ENCODE measurements around the gene TMEM11. TPM values are rescaled to one million over a fixed set of nuclear protein-coding genes. Genes with fewer than 3 reads are reported as not detected.

The TMEM11 gene
- total RNA-seq, result 10 to 100 TPM; 21.4 to 23.7 TPM

GRCh38 chr17:21214015-21214776 lies at the start of gene TMEM11:
Gene TMEM11 (minus strand): TSS chr17:21214161. CDS start chr17:21214152, 9 bp downstream.
- peak within 1 kb of the TSS; percentile 96 for H3K4me3 Mint-ChIP-seq
- H3K36me3 Mint-ChIP-seq, result peaks cover 10% of the 10 kb centered on the region
- peak; percentile 91 for ATAC-seq (ENCODE audit: low read depth)
- POLR2A ChIA-PET, result interaction anchor here (0.6 to 2.4 kb wide), 10 partner anchors 11 to 171 kb away, joined by 3 to 15 read pairs (median 4); partner anchors contain the start of genes DHRS7B and USP22
- H3K9me3 Mint-ChIP-seq, result no peaks in the 10 kb centered on the region
- no peaks in the 10 kb centered on the region for H3K27me3 Mint-ChIP-seq
- peak; percentile 98 for DNase-seq
- H3K27ac Mint-ChIP-seq, result peak within 1 kb of the TSS; percentile 94
- H3K4me1 Mint-ChIP-seq, result peaks cover 41% of the 10 kb centered on the region

- H3K36me3 Mint-ChIP-seq, result no peaks in the 10 kb centered on the region
- no peak overlapping the region for H3K4me3 Mint-ChIP-seq
- DNase-seq (no peak), ATAC-seq (ENCODE audit: low read depth) (no peak)
- peaks cover 1% of the 10 kb centered on the region for H3K27me3 Mint-ChIP-seq
- POLR2A ChIA-PET, result interaction anchor here (0.9 kb wide), 1 partner anchor 13 kb away, joined by 3 read pairs; no protein-coding TSS in a partner anchor
- no peaks in the 10 kb centered on the region for H3K9me3 Mint-ChIP-seq
- peaks cover 14% of the 10 kb centered on the region for H3K4me1 Mint-ChIP-seq
- H3K27ac Mint-ChIP-seq, result no peak overlapping the region
Measured at GRCh38 chr17:21263376-21263775, 49.4 kb upstream of the TMEM11 start.

DNA sequence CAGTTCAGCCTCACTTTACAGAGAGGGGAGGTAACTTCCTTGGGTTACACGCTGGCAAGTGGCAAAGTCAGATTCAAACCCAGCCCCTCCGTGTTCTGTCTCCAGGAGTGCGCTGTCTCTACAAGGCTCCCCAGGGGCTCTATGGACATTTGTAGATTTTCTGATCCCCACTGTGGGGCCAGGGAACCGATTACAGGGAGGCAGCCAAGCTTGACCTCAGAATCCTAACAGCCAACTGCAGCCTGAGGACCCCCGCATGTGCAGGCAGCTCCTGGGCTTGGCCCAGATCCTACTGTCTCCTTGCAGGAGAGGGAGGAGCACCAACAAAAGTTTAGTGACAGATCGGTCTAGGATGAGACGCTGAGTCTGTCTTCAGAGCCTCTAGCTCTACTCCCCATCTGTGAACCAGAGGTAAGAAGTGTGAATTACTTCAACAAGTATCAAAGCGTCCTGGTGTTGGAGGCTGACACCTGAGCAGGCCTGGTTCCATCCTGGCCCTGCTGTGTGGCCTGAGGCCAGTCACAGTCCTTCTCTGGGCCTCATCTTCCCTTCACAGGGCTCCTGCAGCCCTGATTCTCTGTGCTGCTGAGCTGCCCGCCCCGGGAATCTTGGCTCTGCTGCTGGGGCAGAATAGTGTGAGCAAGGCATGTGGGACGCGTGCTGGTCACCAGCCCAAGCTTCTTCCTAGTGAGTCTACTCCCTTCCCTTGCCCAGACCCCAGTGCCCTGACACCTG lies 48.5 kb upstream of the TMEM11 start:
- H3K36me3 Mint-ChIP-seq, result no peaks in the 10 kb centered on the region
- POLR2A ChIA-PET, result no interaction called here
- peaks cover 2% of the 10 kb centered on the region for H3K27me3 Mint-ChIP-seq
- peaks cover 8% of the 10 kb centered on the region for H3K4me1 Mint-ChIP-seq
- H3K4me3 Mint-ChIP-seq, result no peak overlapping the region
- no peak for ATAC-seq (ENCODE audit: low read depth)
- H3K9me3 Mint-ChIP-seq, result no peaks in the 10 kb centered on the region
- H3K27ac Mint-ChIP-seq, result no peak overlapping the region
- DNase-seq, result no peak

DNA sequence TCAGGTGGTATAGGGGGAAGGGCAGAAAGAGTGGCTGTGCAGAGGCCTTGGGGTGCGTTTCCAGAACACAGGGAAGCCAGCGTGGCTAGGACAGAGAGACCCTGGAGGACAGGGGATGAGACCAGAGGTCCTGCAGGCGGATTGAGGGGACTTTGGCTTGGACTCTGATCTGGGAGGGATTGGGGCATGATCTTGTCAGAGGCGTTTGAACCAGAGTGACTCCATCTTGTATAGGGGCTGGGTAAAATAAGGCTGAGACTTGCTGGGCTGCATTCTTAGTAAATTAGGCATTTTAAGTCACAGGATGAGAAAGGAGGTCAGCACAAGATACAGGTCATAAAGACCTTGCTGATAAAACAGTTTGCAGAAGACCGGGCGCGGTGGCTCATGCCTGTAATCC lies 44.6 kb upstream of the TMEM11 start:
- DNase-seq (no peak), ATAC-seq (ENCODE audit: low read depth) (no peak)
- H3K27ac Mint-ChIP-seq, result no peak overlapping the region
- peaks cover 9% of the 10 kb centered on the region for H3K4me1 Mint-ChIP-seq
- H3K4me3 Mint-ChIP-seq, result no peak overlapping the region
- POLR2A ChIA-PET, result no interaction called here
- H3K9me3 Mint-ChIP-seq, result no peaks in the 10 kb centered on the region
- peaks cover 4% of the 10 kb centered on the region for H3K27me3 Mint-ChIP-seq
- no peaks in the 10 kb centered on the region for H3K36me3 Mint-ChIP-seq

DNA sequence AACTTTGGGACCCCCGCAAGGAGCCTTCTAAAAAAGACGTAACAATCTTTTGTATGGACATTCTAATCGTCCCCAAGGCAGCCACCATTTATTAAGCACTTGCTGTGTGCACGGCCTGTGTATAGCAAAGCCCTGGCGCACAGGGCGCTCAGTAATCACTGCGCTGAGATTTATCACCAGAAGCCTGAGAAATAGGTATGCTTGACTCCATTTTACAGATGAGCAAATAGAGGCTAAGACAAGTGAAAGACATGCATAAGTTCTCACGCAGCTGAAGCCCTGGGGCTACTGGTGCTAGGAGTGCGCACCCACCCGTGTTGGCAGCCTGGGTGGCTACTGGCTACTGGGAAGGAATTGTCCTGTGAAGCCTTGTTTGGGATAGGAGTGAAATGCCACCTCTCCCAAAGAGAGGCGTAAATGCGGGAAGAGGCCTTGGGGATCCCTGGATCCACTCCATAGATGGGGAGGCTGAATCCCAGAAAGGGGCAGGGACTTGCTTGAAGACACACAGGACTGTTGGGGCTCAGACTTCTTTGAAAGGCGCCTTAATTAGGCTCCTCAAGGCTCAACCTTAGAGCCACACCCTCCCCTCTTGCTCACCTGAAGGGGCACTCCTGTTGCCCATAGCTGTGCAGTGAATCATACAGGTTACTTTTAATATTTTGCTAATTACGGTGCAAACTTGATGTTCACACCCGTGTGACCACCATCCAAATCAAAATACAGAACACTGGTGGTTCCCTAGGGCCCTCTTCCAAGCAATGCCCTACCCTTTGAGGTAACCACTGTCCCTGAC lies 39.9 kb upstream of the TMEM11 start:
- Mint-ChIP-seq H3K27ac (no peak overlapping the region), H3K36me3 (no peaks in the 10 kb centered on the region), H3K4me3 (peak overlapping the region; percentile 81), H3K4me1 (peaks cover 13% of the 10 kb centered on the region), H3K9me3 (no peaks in the 10 kb centered on the region), H3K27me3 (peaks cover 4% of the 10 kb centered on the region)
- ATAC-seq (ENCODE audit: low read depth) (peak; percentile 13), DNase-seq (no peak)
- POLR2A ChIA-PET, result interaction anchor here (1.8 kb wide), 1 partner anchor 22 kb away, joined by 6 read pairs; no protein-coding TSS in a partner anchor

DNA sequence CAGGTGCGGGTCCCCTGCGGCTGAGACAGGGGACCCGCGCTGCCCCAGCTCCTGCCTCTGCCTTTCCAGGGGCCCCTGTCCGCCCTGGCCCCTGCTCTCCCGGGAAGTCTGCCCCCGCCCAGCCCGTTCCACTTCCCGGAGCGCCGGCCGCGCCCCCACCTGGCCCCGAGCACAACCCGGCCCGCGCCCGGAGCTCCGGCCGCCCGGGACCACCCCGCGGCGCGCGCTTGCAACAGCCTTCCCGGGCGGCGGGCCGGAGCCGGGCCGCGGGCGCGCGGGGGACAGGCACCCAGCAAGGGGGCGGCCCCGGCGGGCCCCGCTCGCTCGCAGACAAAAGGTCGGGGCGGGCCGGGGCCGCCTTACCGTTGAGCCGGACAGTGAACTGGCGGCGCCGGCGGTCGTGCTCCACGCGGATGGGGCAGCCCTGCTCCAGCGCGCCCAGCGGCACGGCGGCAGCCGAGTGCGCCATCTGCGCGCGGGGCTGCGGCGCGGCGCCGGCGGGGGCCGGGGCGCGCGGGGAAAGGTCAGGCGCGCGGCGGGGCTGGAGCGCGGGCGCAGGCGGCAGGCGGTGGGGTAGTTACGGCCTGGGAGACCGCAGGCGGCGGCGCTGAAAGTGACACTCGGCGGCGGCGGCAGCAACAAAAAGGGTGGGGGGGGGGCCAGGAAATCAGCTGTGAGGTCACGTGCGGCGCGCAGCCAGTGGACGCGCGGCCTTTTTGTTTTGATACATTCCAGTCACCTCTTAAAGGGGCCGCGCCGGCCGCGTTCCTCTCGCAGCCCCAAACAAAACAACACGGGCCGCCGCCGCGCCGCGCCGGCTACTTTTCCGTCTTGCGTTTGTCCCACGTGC lies 39.1 kb upstream of the TMEM11 start, which contains the start of gene NATD1:
TSS of gene NATD1 (minus strand) at position 615 of the 850 bp plus-strand sequence. CDS start at position 469, 146 bp downstream.
- H3K4me3 Mint-ChIP-seq, result peak within 1 kb of the TSS; percentile 81
- H3K9me3 Mint-ChIP-seq, result no peaks in the 10 kb centered on the region
- peak; percentile 82 for ATAC-seq (ENCODE audit: low read depth)
- peaks cover 4% of the 10 kb centered on the region for H3K27me3 Mint-ChIP-seq
- DNase-seq, result peak; percentile 79
- no peaks in the 10 kb centered on the region for H3K36me3 Mint-ChIP-seq
- peaks cover 9% of the 10 kb centered on the region for H3K4me1 Mint-ChIP-seq
- POLR2A ChIA-PET, result interaction anchor here (1.8 kb wide), 1 partner anchor 23 kb away, joined by 6 read pairs; no protein-coding TSS in a partner anchor
- H3K27ac Mint-ChIP-seq, result no peak within 1 kb of the TSS

- Mint-ChIP-seq H3K27me3 (peaks cover 2% of the 10 kb centered on the region), H3K36me3 (no peaks in the 10 kb centered on the region), H3K4me1 (peaks cover 9% of the 10 kb centered on the region), H3K27ac (no peak overlapping the region), H3K9me3 (no peaks in the 10 kb centered on the region), H3K4me3 (peak overlapping the region; percentile 65)
- DNase-seq (no peak), ATAC-seq (ENCODE audit: low read depth) (no peak)
- POLR2A ChIA-PET, result no interaction called here
Measured at GRCh38 chr17:21252289-21252795, 38.4 kb upstream of the TMEM11 start.

DNA sequence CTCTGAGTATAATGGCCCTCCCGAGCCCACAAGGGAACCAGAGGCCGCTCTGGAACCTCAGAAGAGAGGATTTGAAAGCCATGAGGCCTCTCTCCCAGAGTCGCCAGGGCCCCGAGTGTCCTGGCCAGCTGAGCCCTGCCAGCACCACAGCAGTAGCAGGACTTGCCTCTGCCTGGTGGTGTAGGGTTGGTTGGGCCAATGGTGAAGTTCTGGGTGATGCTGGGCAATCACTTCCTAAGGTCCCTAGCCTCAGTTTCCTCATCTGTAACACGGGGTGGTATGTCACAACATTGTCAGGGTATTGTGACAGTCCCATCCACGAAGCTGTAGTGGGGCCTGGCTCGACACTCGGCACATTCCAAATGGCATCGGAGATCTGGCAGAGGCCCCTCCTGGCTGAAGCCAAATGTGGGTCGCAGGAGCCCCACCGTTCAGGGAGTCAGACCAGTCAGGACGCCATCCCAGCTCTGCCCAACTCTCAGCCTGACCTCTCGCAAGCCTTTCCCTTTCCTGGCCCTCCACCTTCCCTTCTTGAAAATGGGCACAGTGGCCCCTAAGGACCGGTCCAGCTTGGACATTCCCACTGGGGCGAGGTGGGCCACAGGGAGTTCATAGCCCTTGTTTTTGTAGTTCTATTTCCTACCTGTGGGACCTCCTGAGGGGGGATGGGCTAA lies 37.5 kb upstream of the TMEM11 start:
- Mint-ChIP-seq H3K27me3 (no peaks in the 10 kb centered on the region), H3K4me3 (no peak overlapping the region), H3K27ac (no peak overlapping the region), H3K9me3 (no peaks in the 10 kb centered on the region), H3K4me1 (peaks cover 9% of the 10 kb centered on the region), H3K36me3 (no peaks in the 10 kb centered on the region)
- ATAC-seq (ENCODE audit: low read depth), result no peak
- POLR2A ChIA-PET, result no interaction called here
- no peak for DNase-seq

DNA sequence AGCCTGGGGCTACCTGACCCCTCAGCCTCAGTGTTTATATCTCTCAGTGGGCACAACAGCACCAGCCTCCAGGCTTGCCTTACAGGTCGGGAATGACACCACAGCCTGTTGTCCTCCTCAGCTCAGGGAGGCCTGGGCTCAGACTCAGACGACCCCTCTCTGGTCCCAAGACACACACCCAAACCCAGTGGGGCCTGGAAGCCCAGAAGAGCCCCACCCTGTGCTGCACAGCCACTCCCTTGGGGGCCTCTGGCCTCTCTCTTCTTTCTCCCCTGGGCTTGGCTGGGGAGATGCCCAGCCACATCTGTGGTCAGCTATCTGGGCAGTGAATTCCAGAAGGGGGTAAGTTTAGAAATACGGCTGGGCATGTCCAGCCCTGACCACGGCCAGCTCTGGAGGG lies 36.9 kb upstream of the TMEM11 start:
- POLR2A ChIA-PET, result no interaction called here
- Mint-ChIP-seq H3K36me3 (no peaks in the 10 kb centered on the region), H3K4me1 (peaks cover 9% of the 10 kb centered on the region), H3K4me3 (no peak overlapping the region), H3K27ac (no peak overlapping the region), H3K9me3 (no peaks in the 10 kb centered on the region), H3K27me3 (no peaks in the 10 kb centered on the region)
- ATAC-seq (ENCODE audit: low read depth) (no peak), DNase-seq (no peak)

DNA sequence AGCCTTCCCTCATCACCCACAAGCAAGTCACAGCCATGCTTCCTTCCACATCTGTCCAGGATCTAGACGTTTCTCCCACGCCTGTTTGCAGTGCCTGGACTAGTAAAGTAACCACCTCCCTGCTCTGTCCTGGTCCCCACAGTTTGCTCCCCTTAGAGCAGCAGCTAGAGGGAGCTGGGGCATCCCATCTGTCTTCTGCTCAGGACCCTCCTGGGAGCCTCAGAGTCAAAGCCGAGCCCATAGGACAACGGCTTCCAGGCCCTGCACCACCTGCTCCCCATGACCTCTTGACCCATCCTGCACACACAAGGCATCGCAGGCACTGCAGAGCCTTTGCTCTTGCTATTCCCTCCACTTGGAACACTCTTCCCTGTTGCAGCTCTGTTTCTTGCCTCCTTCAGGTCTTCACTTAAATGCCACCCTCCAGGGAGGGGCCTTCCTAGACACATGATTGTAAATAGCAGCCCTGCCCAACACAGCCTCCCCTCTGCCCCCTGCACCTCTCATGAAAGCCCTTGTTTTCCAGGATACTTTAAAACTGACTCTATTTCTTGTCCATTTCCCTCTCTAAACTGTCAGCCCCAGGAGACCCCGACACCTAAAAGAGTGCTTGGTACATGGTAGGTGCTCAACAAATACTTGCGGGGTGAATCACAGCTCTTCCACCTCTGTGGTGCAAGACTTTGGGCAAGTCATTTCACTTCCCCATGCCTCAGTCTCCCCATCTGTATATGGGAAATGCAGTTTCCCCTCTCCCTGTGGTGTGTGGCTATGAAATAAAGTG lies 36.2 kb upstream of the TMEM11 start:
- Mint-ChIP-seq H3K4me3 (no peak overlapping the region), H3K27me3 (no peaks in the 10 kb centered on the region), H3K27ac (no peak overlapping the region), H3K4me1 (peaks cover 9% of the 10 kb centered on the region), H3K9me3 (no peaks in the 10 kb centered on the region), H3K36me3 (no peaks in the 10 kb centered on the region)
- ATAC-seq (ENCODE audit: low read depth), result no peak
- no peak for DNase-seq
- POLR2A ChIA-PET, result interaction anchor here (1.4 kb wide), 1 partner anchor 28 kb away, joined by 7 read pairs; no protein-coding TSS in a partner anchor

DNA sequence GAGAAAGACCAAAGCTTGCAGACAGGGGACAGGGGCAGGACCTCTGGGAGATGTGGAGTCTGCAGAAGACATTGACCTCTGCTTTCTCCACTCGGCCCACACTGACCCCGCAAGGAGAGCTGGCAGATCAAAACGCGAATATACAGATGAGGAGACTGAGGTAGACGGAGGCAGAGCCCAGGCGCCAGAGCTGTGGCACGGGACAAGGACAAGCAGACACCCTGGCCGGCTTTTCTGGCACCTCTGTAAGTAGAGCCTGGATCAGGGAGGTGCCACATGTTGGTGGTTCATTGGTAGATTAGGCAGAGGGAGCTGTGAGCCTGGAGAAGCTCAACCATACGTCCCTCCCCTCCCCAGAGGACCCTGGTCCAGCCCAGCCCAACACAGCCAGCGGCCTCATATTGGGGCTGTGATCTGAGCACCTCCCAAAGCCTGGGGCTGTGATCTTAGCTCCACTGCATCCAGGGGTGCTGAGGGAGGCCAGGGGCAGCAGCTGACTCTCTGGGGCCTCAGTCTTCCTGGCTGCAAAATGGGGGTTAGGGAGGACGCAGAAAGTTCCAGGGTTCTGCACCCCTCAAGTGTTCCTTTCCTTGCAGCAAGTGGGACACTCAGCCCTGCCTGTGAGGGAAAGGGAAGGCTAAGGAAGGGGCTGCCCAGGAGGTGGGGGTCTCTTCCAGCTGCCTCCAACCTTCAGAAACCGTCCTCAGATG lies 35.3 kb upstream of the TMEM11 start:
- H3K4me3 Mint-ChIP-seq, result no peak overlapping the region
- H3K27ac Mint-ChIP-seq, result no peak overlapping the region
- POLR2A ChIA-PET, result interaction anchor here (0.7 to 1.4 kb wide), 2 partner anchors 29 to 34 kb away, joined by 3 to 7 read pairs; no protein-coding TSS in a partner anchor
- H3K4me1 Mint-ChIP-seq, result peaks cover 10% of the 10 kb centered on the region
- H3K27me3 Mint-ChIP-seq, result no peaks in the 10 kb centered on the region
- H3K9me3 Mint-ChIP-seq, result no peaks in the 10 kb centered on the region
- no peak for ATAC-seq (ENCODE audit: low read depth)
- no peaks in the 10 kb centered on the region for H3K36me3 Mint-ChIP-seq
- no peak for DNase-seq
